GM18508 (cell line): ENCODE data around the gene DMGDH.

ENCODE experiments used
- ATAC-seq: cut with Tn5 transposase; IDR thresholded peaks from one replicate; pipeline ENCODE4 v1.9.1; 2021; ENCODE audit warnings: moderate number of reproducible peaks; ENCODE audit not compliant: insufficient read depth, unreplicated experiment

The DMGDH gene

DNA sequence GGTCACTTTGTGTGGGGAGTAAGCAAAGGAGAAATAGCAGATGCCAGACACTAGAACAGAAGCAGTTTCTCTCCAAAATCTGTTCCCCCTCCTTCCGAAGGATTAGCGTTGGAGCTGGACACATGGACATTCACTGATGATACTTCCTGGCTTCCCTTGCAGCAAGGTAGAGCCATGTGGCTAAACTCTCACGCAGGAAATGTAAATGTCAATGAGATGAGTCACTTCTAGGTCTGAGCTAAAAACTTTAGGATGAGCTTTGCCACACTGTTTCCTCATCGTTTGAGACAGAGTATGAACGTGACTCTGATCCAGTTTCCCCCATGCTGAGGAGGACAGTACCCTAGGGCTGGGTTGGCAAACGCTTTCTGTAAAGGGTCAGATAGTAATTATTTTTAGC, 5.2 kb upstream of the DMGDH start:
- no peak for ATAC-seq

DNA sequence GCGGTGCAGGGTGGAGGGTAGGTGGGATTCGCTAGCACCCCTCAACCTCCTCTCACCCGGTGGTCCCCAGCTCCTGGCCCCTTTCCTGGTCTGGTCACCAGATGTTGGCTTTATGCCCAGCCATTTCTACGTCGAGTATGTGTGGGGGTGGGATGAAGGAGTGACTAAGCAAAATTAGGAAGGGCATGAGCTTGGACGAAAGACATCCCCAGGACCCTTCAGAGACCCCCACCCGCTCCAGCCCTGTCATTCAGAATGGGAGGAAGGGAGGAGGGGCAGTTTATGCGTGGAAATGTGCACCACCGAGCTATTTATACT, 835 bp upstream of the DMGDH start:
- no peak for ATAC-seq

DNA sequence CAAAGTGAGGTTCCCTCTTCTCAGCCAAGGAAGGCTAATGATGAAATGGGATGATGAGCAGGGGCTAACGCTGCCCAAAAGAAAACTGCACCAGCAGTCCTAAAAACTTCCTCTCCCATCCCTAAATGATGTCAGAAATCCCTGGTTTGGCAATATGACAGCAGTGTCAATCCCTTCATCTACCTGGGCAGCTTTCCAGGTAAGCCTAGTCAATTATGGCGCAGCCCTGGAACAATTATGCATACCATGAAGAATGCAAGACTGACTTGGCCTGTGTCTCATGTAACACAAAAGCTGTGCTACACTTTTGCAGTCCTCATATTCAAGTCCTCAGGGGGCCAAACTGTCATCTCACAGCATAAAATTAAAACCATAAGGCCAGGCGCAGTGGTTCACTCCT, 7.0 kb downstream of the DMGDH start:
- ATAC-seq: no peak

DNA sequence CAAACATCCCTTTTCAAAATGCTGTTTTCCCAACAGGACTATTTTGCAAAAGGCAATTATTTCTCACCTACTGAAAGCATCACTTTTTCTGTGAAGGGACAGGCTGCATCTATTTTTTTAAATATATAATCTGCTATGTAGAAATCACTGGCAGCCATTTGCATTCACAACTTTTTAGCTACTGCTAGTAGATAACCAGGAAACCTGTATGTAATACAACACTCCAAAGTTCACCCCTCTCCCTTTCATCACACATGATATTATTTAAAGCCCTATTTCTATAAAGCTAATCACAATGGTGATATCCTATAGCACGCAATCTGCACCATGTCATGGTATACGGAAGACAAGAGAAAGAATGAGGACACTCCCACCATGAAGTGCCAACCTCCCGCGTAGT, 9.8 kb downstream of the DMGDH start:
- no peak for ATAC-seq

DNA sequence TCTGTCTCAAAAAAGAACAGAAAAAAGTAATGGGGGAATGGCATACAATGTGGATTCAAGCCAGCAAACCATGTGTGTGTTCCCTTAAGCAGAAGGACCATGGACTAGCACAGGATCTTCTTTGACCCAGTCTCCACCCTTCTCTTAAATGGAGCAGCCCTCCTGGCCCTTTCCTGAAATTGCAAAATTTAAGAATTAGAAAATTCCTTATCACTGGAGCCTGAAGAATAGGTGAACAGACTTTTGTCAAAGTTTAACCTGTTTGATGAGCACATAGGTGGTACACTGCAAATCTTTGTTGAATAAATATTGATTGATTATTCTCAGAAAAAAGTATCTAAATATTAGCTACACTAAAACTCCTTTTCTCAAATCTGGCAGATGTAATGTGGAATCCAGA, 12.6 kb downstream of the DMGDH start:
- ATAC-seq: no peak

DNA sequence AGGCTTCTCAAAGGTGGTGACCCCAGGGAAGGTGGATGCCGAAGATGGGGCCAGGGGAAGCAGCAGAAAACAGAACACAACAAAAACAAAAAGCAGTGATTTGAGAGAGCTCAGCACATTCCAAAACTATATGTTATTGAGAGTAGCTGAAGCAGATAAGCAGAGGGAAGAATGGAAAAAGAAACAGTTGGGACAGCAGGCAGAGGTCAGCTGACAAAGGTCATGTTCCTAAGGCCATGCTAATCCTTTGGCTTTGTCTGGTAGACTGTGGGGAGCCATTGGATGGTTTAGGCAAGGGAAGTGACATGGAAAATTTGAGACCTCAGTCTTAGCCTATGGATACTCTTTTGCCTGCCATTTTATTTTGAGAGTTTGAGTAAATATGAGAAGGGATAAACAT, 14.5 kb downstream of the DMGDH start:
- no peak for ATAC-seq

DNA sequence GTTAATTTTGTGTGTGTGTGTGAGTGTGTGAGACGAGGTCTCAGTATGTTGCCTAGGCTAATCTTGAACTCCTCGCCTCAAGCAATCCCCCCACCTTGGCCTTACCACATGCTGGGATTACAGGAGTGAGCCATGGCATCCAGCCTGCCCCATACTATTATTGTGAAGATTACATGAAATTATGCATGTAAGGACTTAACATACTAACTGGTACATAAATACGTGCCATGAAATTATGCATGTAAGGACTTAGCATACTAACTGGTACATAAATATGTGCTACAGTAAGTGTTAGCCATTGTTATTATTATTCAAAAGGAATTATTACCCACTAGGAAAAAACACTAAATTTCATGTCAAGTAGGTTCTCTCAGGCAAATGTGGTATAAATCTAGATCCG, 16.2 kb downstream of the DMGDH start:
- ATAC-seq: no peak

DNA sequence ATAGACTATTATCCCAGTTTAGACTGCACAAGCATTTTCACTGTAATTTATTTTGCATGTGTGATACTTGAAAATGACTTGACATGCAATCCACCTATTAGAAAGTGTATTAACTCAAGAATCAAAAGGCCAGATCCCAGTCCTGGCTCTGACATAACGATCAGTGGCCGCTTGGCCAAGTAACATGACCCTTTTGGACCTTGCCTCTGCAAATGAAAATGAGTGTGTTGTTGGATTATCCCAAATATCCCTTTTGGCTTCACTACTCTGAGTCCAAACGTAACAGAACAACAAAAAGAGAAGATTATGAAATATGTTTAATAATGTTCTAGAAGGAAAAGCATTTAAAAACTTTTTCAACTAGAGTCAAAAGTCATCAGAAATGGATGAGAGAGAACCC, 19.0 kb downstream of the DMGDH start:
- no peak for ATAC-seq

DNA sequence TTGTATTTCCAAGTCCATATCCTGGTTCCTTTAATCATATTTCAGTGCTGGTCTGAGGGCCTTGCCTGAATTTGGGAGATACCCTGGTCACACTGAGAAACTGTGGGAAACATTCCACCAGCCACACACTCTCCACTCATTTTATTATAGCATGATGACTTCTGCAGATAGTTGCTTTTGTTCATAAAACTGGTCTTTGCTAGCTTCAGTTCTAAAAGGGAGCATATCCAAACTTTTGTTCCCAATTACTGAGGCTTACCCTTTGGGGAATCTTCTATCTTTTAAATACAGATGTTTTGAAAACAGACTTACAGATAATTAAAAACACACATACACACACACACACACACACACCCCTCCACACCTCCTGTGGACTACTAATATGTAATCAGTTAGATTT, 21.0 kb downstream of the DMGDH start:
- ATAC-seq: no peak

DNA sequence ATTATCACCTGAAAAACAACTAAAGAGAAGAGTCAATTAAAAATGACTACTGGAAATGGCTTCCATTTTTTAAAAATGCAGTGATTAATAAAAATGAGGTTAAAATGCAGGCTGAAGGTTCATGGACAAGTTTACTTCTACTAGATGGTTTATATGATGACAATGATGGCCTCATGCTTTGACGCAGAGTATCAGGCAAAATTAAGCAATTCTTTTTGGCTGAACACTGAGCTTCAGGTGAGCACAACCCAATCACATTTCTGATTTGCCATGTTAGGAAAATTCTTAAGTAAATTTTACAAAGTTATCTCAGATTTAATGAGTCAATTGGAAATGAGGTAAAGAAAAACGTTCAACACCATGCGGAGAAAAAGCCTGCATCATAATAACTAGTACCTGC, 22.3 kb downstream of the DMGDH start:
- ATAC-seq: no peak

DNA sequence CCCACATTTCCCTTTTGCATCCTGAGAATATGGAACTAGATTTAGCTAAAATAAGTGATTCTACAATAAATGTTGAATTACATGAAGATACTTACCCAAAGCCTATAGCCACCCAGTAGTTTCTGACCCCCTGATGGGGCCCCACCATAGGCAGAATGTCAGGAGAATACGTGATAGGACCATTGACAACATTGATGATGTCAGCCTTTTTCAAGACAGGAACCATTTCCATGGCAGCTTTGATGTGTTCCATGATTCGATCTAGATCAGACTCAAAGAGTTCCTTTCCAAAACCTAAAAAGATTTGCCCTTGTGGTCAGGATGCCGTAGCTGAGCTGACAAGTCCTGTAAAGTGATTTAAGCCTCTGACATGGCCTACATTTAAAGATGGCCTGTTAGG, 27.3 kb downstream of the DMGDH start:
- ATAC-seq: no peak

DNA sequence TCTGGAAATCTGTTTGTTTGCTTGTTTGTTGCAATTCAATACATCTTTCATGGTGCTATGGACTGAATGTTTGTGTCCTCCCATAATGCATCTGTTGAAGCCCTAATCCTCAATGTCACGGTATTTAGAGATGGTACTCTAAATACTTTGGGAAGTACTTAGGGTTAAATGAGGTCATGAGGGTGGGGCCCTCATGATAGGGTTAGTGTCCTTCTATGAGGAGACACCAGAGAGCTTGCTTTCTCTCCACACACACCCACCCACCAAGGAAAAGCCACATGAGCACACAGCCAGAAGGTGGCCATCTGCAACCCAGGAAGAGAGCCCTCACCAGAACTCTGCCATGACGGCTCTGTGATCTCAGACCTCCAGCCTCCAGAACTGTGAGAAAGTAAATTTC, 32.7 kb downstream of the DMGDH start:
- no peak for ATAC-seq

DNA sequence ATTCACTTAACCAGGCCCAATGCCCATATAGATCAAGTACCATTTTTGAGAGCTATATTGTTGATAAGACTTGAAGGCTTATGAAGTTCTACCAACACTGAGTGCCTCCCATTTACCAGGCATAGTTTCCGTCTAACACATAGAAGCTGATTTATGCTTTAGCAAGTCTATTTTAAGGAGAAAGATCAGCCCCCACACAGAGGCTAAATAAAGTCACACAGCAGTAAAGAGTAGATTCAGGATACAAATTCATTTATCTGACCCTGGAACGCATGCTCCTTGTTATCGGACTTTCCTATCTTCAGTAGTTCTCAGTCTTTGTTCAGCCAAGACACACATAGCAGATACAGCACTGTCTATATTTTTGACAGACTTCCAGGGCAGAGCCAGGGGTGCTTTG, 34.2 kb downstream of the DMGDH start:
- no peak for ATAC-seq

DNA sequence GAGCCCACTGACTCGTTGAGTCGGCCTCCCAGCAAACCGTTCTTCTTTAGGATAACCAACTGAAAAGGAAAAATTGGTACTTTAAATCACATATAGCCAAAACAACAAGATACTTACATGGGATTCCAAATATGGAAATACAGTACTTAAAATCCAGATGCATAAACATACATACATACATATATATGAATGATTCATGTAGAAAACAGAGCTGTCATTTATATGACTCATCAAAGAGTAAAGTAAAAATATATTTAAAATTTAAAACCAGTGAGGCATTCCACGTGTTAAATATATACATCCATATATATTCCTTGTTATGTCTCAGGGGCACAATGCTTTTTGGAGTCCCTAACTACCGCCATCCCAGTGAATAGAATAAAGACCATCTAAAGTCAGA, 36.7 kb downstream of the DMGDH start:
- ATAC-seq: no peak

DNA sequence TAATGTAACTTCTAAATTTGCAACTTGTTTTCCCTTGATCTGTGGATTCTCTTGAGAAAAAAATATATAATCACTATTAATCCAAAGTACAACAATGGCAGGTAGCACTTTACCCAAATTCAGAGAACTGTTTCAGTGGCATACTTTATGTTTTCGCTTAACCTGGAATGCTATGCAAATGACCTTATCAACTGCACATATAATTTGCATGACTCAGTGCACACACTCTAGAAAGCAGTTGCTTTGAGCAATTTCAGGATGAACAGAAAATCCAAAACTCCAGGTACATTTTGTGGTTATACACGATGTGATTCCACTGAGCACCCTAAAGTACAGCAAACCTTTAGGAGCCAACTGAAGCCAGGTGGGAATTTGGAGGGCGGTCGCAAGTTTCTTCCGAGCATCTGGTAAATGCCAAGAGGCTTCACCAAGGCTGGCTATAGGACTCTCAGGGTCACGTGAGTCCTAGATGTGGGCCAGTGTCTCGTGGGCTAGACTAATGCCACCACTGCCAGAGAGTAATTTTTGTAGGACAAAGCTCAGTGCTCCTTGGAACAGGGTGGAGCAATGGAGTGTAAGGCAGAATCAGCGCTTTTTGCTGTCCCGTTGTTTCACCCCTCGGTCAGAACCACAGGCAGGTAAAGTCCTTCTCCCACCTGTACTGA, 37.3 kb downstream of the DMGDH start:
- ATAC-seq: no peak

DNA sequence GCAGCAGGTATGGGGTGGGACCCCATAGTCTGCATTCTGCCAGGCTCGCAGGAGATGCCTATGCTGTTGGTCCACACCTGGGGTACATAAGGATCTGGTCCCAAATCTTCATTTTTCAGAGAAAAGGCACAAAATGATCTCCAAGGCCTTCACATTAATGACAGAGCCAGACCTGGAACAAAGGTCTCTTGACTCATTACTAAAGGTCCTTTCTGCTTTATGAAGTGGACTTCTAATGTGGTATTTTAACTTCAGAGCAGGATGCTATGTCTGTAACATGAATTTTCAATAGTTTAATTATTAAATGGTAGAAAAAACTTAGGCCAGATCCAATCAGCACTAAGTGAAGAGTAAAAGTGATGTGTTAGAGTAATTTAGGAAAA, 38.0 kb downstream of the DMGDH start:
- no peak for ATAC-seq

DNA sequence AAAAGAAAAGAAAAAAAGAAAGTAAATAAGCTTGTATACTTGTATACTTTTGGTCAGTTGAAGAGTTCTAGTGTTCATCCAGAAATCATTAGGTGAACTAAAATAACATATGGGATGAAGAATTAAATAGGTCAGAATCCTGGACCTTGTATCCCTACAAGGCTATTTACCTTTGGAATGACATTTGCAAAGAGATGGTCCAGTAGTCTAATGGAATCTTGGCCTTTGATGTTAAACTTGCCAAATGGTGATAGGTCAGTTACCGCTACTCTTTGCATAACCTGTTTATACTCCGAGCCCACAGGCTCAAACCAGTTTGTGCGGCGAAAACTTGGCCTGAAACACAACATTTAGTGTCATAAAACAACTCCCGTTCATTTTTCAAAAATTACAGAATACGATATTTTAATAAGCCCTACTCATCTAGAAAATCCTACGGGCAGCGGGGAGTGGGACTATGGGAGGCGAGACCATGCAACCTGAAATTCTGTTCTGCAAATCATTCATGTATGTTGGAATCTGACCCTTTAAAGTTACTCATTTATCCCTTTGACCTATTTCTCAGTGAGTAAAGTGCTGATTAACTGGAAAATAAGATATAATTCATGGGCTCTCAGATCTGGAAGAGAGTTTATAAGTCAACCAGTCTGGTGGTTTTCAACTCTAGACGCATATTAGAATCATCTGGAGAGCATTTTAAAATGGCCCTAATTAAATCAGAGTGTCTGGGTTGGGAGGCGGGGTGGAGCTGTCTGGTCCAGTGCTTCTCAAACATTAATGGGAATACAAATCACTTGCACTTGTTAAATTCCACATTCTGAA, 38.6 kb downstream of the DMGDH start:
- ATAC-seq: no peak

DNA sequence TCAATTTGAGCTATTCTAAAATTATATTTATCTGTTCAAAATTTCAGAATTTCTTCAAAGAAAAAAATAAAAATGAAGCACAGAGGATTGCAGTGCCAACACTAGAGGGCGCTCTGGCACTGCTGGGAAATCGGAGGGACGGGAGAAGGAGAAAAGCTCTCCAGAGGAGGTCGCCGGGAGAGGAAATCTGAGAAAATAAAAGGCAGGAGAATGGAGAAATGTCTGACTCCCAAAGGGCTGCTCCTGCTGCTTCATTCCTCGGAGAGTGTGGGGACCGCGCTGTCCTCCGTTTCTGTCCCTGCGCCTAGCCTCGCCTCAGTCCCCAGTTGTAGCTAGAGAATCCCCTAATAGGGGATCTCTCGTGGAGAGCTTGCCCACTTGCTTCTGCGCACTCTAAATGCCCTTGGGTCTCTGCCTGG, 44.4 kb downstream of the DMGDH start:
- ATAC-seq: no peak

DNA sequence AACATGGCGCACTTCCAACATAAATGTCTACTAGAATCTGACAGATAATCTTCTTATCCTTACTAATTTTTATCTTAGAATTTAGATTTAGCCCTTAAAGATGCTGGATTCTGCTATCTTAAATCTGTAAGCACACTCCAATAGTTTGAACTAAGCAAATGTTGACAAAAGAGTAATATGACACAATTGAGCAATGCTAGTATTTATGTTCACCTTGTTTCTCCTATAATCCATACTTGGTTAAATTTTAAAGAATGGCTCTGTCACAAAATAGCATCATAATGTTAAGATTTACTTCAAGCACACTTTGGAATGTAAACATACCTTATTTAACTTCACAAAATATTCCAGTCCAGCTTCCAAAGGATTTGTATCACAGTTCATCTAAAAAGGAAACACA, 45.5 kb downstream of the DMGDH start:
- ATAC-seq: no peak

DNA sequence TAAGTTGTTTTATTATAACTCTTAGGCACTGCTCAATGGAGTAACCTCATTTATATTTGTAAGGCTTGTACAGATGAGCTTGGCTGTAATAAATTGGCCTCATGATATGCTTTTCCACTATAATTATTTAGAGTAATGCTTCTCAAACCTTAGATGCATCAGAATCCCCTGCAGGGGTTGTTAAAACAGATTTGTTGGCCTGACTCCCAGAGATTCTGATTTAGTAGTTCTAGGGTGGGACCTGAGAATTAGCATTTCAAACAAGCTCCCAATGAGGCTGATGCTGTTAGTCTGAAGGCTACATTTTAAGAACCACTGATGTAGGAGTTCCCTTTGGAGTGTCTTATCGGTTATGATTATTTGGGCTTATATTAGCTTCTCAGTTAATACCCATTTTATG, 46.1 kb downstream of the DMGDH start:
- no peak for ATAC-seq

DNA sequence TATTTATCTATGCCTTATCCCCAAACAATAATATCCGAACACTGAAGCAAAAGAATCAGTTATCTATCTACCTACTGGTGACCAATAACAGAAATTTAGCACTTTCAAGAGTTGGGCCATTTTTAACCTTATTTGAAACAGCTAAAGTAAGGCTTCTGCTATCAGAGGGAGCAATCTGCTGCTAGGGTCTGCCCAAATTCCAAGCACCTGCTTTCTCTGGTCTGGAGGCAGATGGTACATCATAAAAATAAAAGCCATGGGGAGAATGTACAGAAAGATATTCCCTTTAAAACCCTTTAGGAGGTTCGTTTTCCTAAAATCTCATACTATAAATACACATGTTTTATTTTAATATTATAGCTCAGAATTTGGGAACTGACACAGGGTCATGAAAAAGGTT, 46.7 kb downstream of the DMGDH start:
- no peak for ATAC-seq

DNA sequence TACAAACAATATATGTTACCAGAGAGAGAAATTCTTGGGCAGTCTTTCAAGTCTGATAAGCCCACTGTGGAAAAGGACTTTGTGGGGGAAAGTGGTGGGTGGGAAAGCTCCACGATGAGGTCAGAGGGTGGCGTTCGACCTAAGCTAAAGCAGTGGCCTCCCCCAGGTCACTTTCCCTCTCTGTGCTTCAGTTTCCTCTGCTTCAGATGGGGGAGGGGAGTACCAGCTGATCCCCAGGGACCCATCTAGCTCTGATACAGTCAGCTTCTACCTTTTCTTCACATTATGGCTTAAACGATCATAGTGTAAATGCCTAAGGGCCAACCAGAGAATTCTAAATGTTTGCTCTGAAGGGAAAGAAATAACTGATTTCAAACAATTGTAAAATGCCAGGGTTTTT, 47.7 kb downstream of the DMGDH start:
- no peak for ATAC-seq
